ENCODE measurements around the gene HBG2.

HBG2 gene

GRCh38 chr11:5247472-5248192, 6.9 kb downstream of the HBG2 start:
- no peak for DNase-seq

- no peak for DNase-seq
These were observed 7.7 kb downstream of the HBG2 start for GRCh38 chr11:5246772-5247471.

GRCh38 chr11:5245155-5245554, 9.4 kb downstream of the HBG2 start:
- no peak for DNase-seq

GRCh38 chr11:5243816-5244180, 10.8 kb downstream of the HBG2 start:
- no peak for DNase-seq

GRCh38 chr11:5242933-5243815, 11.4 kb downstream of the HBG2 start:
- DNase-seq = no peak

GRCh38 chr11:5242208-5242607, 12.4 kb downstream of the HBG2 start:
- DNase-seq = no peak

GRCh38 chr11:5241458-5241857, 13.1 kb downstream of the HBG2 start:
- DNase-seq = no peak

- no peak for DNase-seq
These were observed 14.1 kb downstream of the HBG2 start for GRCh38 chr11:5240458-5240857.

GRCh38 chr11:5240056-5240455, 14.5 kb downstream of the HBG2 start:
- no peak for DNase-seq

- no peak for DNase-seq
These were observed 15.5 kb downstream of the HBG2 start for GRCh38 chr11:5239046-5239445.

- DNase-seq = no peak
These were observed 16.1 kb downstream of the HBG2 start for GRCh38 chr11:5238486-5238885.

- no peak for DNase-seq
These were observed 17.2 kb downstream of the HBG2 start for GRCh38 chr11:5237420-5237819.

- DNase-seq = no peak
These were observed 19.1 kb downstream of the HBG2 start for GRCh38 chr11:5235364-5236095.

GRCh38 chr11:5234381-5234834, 20.2 kb downstream of the HBG2 start, which contains the start of gene HBD:
HBD (minus strand) TSS chr11:5234483; CDS start chr11:5234433, 50 bp downstream.
- DNase-seq = no peak

- DNase-seq = no peak
These were observed 21.3 kb downstream of the HBG2 start for GRCh38 chr11:5233307-5233706.

GRCh38 chr11:5232821-5233220, 21.8 kb downstream of the HBG2 start:
- DNase-seq = no peak

GRCh38 chr11:5232176-5232575, 22.4 kb downstream of the HBG2 start:
- no peak for DNase-seq

- DNase-seq = no peak
These were observed 23.5 kb downstream of the HBG2 start for GRCh38 chr11:5231111-5231510.

GRCh38 chr11:5230266-5230665, 24.3 kb downstream of the HBG2 start:
- no peak for DNase-seq

GRCh38 chr11:5229796-5230195, 24.8 kb downstream of the HBG2 start:
- DNase-seq = no peak

- no peak for DNase-seq
These were observed 25.2 kb downstream of the HBG2 start for GRCh38 chr11:5229356-5229755.

GRCh38 chr11:5228124-5228523, 26.5 kb downstream of the HBG2 start:
- DNase-seq = no peak

- DNase-seq = no peak
These were observed 26.9 kb downstream of the HBG2 start for GRCh38 chr11:5227681-5228080.
